Neural progenitor cell (in vitro differentiated cells): Measurements from ENCODE around the gene MYEOV. TPM values are rescaled to one million over a fixed set of nuclear protein-coding genes. Genes with fewer than 3 reads are reported as not detected.

Experiments used
- DNase-seq: peaks from one replicate; pipeline ENCODE4 v3.0.0-alpha.2; 2016; ENCODE audit warnings: low spot score
- H2AFZ ChIP-seq: fragments of 200-600 bp; sonication (generic); replicated peaks from 2 replicates; pipeline ENCODE4 v1.6.1; 2016; ENCODE audit warnings: antibody characterized with exemption
- H3F3A ChIP-seq: fragments of 200-600 bp; sonication (generic); 2 replicates; pipeline ENCODE4 v1.6.1; 2016; ENCODE audit warnings: antibody characterized with exemption, low read depth
- H3K27ac ChIP-seq: fragments of 200-600 bp; sonication (generic); 2 replicates; pipeline ENCODE4 v1.5.1; 2016; ENCODE audit warnings: mild to moderate bottlenecking
- H3K27me3 ChIP-seq: fragments of 200-600 bp; sonication (generic); 2 replicates; pipeline ENCODE4 v1.6.1; 2016; ENCODE audit warnings: mild to moderate bottlenecking, moderate library complexity
- H3K36me3 ChIP-seq: fragments of 200-600 bp; sonication (generic); 2 replicates; pipeline ENCODE4 v1.5.1; 2016
- H3K4me1 ChIP-seq: fragments of 200-600 bp; sonication (generic); 2 replicates; pipeline ENCODE4 v1.6.1; 2016; ENCODE audit warnings: mixed run types
- H3K4me2 ChIP-seq: fragments of 200-600 bp; sonication (generic); 2 replicates; pipeline ENCODE4 v1.6.1; 2016
- H3K4me3 ChIP-seq: fragments of 200-600 bp; sonication (generic); 2 replicates; pipeline ENCODE4 v1.5.1; 2016
- H3K79me2 ChIP-seq: fragments of 200-600 bp; sonication (generic); 2 replicates; pipeline ENCODE4 v1.6.1; 2016; ENCODE audit warnings: low read depth
- H3K9ac ChIP-seq: fragments of 200-600 bp; sonication (generic); 2 replicates; pipeline ENCODE4 v1.6.1; 2016
- H3K9me3 ChIP-seq: fragments of 200-600 bp; sonication (generic); 2 replicates; pipeline ENCODE4 v1.5.1; 2016; ENCODE audit warnings: low read depth
- H4K20me1 ChIP-seq: fragments of 200-600 bp; sonication (generic); 2 replicates; pipeline ENCODE4 v1.6.1; 2016; ENCODE audit warnings: low read depth
- H3K27ac Mint-ChIP-seq: 3 replicates; pipeline ENCODE4 v1.8.0; 2021; ENCODE audit warnings: mixed read lengths
- H3K27me3 Mint-ChIP-seq: 2 replicates; pipeline ENCODE4 v1.8.0; 2022; ENCODE audit warnings: low read depth, mild to moderate bottlenecking, inconsistent platforms, moderate library complexity, mixed read lengths; ENCODE audit not compliant: insufficient read depth
- H3K36me3 Mint-ChIP-seq: 3 replicates; pipeline ENCODE4 v1.8.0; 2021; ENCODE audit warnings: mixed read lengths
- H3K4me1 Mint-ChIP-seq: 3 replicates; pipeline ENCODE4 v1.8.0; 2021; ENCODE audit warnings: mixed read lengths
- H3K4me3 Mint-ChIP-seq: 3 replicates; pipeline ENCODE4 v1.8.0; 2021; ENCODE audit warnings: mild to moderate bottlenecking, moderate library complexity, mixed read lengths
- H3K9me3 Mint-ChIP-seq: 3 replicates; pipeline ENCODE4 v1.8.0; 2020; ENCODE audit warnings: mixed read lengths
- CTCF ChIP-seq: fragments of 200-600 bp; sonication (generic); IDR thresholded peaks from 2 replicates; pipeline ENCODE4 v1.5.1; 2017; ENCODE audit warnings: antibody characterized with exemption, mild to moderate bottlenecking
- EZH2 ChIP-seq: fragments of 200-600 bp; sonication (generic); IDR thresholded peaks from 2 replicates; pipeline ENCODE4 v1.6.1; 2017; ENCODE audit warnings: antibody characterized with exemption, mild to moderate bottlenecking, moderate library complexity
- EZH2phosphoT487 ChIP-seq: fragments of 200-600 bp; sonication (generic); IDR thresholded peaks from 2 replicates; pipeline ENCODE4 v1.6.1; 2017; ENCODE audit warnings: antibody characterized with exemption
- total RNA-seq: library from RNA; depleted of rRNA; stranded (reverse); fragments of >200 nt; gene quantifications from 2 replicates; pipeline ENCODE4 v1.2.3, GENCODE V29; 2015; ENCODE audit warnings: low replicate concordance

Gene MYEOV
- total RNA-seq, 1 donor from 2014 or later = not detected

GRCh38 chr11:69305885-69306540 lies 12.1 kb downstream of the MYEOV start:
- TF ChIP-seq CTCF (no peak), EZH2phosphoT487 (no peak), EZH2 (no peak)
- Mint-ChIP-seq H3K4me3 (no peak overlapping the region), H3K9me3 (no peaks in the 10 kb centered on the region), H3K36me3 (no peaks in the 10 kb centered on the region), H3K4me1 (peaks cover 4% of the 10 kb centered on the region), H3K27me3 (peaks cover 21% of the 10 kb centered on the region), H3K27ac (no peak overlapping the region)
- Histone ChIP-seq H3K27me3 (no peaks in the 10 kb centered on the region), H3K9me3 (no peaks in the 10 kb centered on the region), H3F3A (no peaks in the 10 kb centered on the region), H4K20me1 (no peaks in the 10 kb centered on the region), H3K9ac (no peak overlapping the region), H3K4me1 (peaks cover 3% of the 10 kb centered on the region), H3K79me2 (no peaks in the 10 kb centered on the region), H3K4me3 (no peak overlapping the region), H3K4me2 (no peak overlapping the region), H3K27ac (no peak overlapping the region), H3K36me3 (no peaks in the 10 kb centered on the region), H2AFZ (no peak overlapping the region)
- DNase-seq = no peak

GRCh38 chr11:69306821-69307220 lies 12.9 kb downstream of the MYEOV start:
- Histone ChIP-seq H3K27ac (no peak overlapping the region), H3K27me3 (no peaks in the 10 kb centered on the region), H3K4me2 (no peak overlapping the region), H4K20me1 (no peaks in the 10 kb centered on the region), H3K9ac (no peak overlapping the region), H3K36me3 (no peaks in the 10 kb centered on the region), H3F3A (no peaks in the 10 kb centered on the region), H3K9me3 (no peaks in the 10 kb centered on the region), H3K4me3 (no peak overlapping the region), H3K79me2 (no peaks in the 10 kb centered on the region), H2AFZ (no peak overlapping the region), H3K4me1 (peaks cover 3% of the 10 kb centered on the region)
- no peaks in the 10 kb centered on the region for H3K36me3 Mint-ChIP-seq
- no peaks in the 10 kb centered on the region for H3K9me3 Mint-ChIP-seq
- DNase-seq = no peak
- no peak overlapping the region for H3K4me3 Mint-ChIP-seq
- peaks cover 8% of the 10 kb centered on the region for H3K4me1 Mint-ChIP-seq
- no peak for TF ChIP-seq EZH2phosphoT487
- no peak for TF ChIP-seq EZH2
- TF ChIP-seq CTCF = no peak
- H3K27me3 Mint-ChIP-seq = peaks cover 23% of the 10 kb centered on the region
- no peak overlapping the region for H3K27ac Mint-ChIP-seq

- Mint-ChIP-seq H3K9me3 (no peaks in the 10 kb centered on the region), H3K27ac (no peak overlapping the region), H3K4me3 (no peak overlapping the region), H3K27me3 (peaks cover 23% of the 10 kb centered on the region), H3K36me3 (no peaks in the 10 kb centered on the region), H3K4me1 (peaks cover 8% of the 10 kb centered on the region)
- H3K79me2 ChIP-seq = no peaks in the 10 kb centered on the region
- no peaks in the 10 kb centered on the region for H3K9me3 ChIP-seq
- H3K4me2 ChIP-seq = no peak overlapping the region
- DNase-seq = no peak
- H3K4me3 ChIP-seq = no peak overlapping the region
- H3K9ac ChIP-seq = no peak overlapping the region
- no peak overlapping the region for H3K27ac ChIP-seq
- peaks cover 3% of the 10 kb centered on the region for H3K4me1 ChIP-seq
- no peaks in the 10 kb centered on the region for H3K27me3 ChIP-seq
- no peaks in the 10 kb centered on the region for H3F3A ChIP-seq
- TF ChIP-seq EZH2 (no peak), EZH2phosphoT487 (no peak), CTCF (no peak)
- no peaks in the 10 kb centered on the region for H3K36me3 ChIP-seq
- H2AFZ ChIP-seq = no peak overlapping the region
- no peaks in the 10 kb centered on the region for H4K20me1 ChIP-seq
Measured at GRCh38 chr11:69307421-69307820, 13.5 kb downstream of the MYEOV start.
